ENCODE data around the gene SUCNR1. TPM values are rescaled to one million over a fixed set of nuclear protein-coding genes. Genes with fewer than 3 reads are reported as not detected.
"Not testable (repeated sequence)": the region's sequence is repeated elsewhere in the genome, so short reads cannot be mapped to it uniquely, and the experiment has no call there.

Gene SUCNR1
- total RNA-seq, 2 experiments from 2014 or later, result 0.04 TPM; not detected in 1

DNA sequence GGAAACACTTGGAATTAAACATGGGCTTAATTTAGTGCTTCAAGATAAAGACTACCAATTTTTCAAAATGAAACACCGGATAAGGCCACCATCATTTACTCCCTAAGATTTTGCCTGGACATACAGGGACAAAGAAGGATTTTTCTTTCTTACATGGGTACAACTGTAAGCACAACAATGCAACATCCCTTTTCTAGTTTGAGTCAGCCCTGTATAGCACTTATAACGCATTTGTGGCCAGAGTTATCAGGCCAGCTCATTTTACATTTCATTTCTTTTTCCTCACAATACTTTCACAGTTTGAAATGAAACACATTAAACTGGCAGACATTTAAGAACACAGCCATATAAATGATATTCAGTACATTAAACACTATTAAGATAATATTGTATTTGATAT is 9.8 kb upstream of the SUCNR1 start:
- H3K27me3 Mint-ChIP-seq, result no peaks in the 10 kb centered on the region
- H3K27ac Mint-ChIP-seq, result no peak overlapping the region
- H3K36me3 Mint-ChIP-seq, result no peaks in the 10 kb centered on the region
- DNase-seq, result no peak
- no peak overlapping the region for H3K4me3 Mint-ChIP-seq
- no peaks in the 10 kb centered on the region for H3K9me3 Mint-ChIP-seq
- H3K4me1 Mint-ChIP-seq, result no peaks in the 10 kb centered on the region

DNA sequence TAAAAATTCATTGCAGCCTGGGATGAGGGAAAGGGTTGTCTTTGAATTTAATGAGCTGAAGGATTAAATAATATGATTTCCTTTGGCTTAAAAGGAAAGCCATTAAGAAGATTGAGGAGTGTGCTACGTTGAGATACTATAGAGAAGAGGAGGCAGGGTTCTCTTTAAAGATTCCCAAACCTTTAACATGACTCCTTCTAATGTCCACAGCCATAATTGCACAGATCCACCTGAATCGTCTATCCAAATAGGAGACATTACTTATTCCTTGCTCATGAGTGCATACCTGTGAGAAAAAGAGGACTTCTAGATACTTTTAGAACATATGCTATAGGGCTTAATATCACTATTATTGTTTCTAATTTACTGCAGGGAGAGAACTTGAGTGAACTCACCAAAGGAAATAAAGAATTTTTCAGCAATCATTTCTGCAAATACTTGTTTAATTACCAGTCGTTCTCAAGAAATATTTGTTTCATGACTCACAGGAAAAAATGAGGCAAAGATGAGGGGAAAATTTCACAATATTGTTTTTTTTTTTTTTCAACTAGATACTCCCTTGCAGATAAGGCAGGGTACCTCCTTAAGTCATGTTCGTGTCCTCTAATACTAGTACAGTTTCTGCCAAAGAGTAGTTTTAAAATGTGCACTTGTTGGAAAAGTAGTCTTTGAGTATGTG is 8.9 kb upstream of the SUCNR1 start:
- Mint-ChIP-seq H3K27ac (no peak overlapping the region), H3K27me3 (no peaks in the 10 kb centered on the region)

DNA sequence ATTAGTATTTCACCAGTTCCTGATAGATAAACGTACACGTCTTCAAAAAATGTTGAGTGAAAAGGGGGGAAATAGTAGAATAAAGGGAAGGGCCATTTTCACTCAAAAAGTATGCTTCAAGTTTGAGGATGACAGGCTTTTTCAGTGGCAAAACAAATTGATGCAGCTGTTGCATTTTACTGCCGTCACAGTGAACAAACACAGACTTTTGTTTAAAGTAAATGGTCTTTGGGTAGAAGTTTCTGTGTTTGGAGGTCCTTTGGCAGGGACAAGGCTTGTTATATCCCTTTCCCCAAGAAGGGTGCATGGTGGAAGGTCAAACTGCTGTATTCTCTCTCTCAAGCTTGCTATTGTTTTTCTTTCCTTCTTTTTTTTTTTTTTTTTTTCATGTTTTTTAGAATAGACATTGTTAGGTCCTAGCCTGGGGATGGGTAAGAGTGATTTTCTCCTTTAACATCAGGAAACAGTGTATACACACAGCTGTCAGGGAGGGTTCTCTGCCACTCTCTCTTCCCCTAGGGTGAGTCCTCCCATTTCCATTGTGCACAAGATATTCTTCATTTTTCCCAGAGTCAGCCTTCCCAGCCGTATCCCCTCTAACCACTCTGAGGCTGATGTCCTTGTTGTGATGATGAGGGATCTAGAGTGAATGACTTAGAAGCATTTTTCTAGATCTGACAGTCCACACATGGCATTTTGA is 6.6 kb upstream of the SUCNR1 start:
- Mint-ChIP-seq H3K36me3 (no peaks in the 10 kb centered on the region), H3K27me3 (no peaks in the 10 kb centered on the region), H3K4me1 (peaks cover 6% of the 10 kb centered on the region), H3K4me3 (no peak overlapping the region), H3K9me3 (no peaks in the 10 kb centered on the region), H3K27ac (no peak overlapping the region)
- DNase-seq, result no peak

More for the DNA sequence above, 8.9 kb upstream of the SUCNR1 start:
- Mint-ChIP-seq H3K4me1 (no peaks in the 10 kb centered on the region), H3K9me3 (no peaks in the 10 kb centered on the region), H3K4me3 (no peak overlapping the region), H3K36me3 (no peaks in the 10 kb centered on the region)
- no peak for DNase-seq

- Mint-ChIP-seq H3K27ac (no peak overlapping the region), H3K4me1 (peaks cover 10% of the 10 kb centered on the region), H3K36me3 (no peaks in the 10 kb centered on the region), H3K4me3 (no peak overlapping the region), H3K27me3 (no peaks in the 10 kb centered on the region), H3K9me3 (no peaks in the 10 kb centered on the region)
- DNase-seq, result no peak
Observed at GRCh38 chr3:151867666-151868065, 5.8 kb upstream of the SUCNR1 start.

GRCh38 chr3:151869181-151869580 is 4.3 kb upstream of the SUCNR1 start:
- Mint-ChIP-seq H3K27ac (no peak overlapping the region), H3K4me3 (no peak overlapping the region), H3K36me3 (no peaks in the 10 kb centered on the region), H3K9me3 (no peaks in the 10 kb centered on the region), H3K4me1 (peaks cover 10% of the 10 kb centered on the region), H3K27me3 (no peaks in the 10 kb centered on the region)
- DNase-seq, result no peak

GRCh38 chr3:151871639-151872468 is 1.6 kb upstream of the SUCNR1 start:
- peaks cover 2% of the 10 kb centered on the region for H3K36me3 Mint-ChIP-seq
- peak overlapping the region; percentile 52 for H3K27ac Mint-ChIP-seq
- no peaks in the 10 kb centered on the region for H3K9me3 Mint-ChIP-seq
- H3K4me3 Mint-ChIP-seq, result no peak overlapping the region
- peaks cover 5% of the 10 kb centered on the region for H3K27me3 Mint-ChIP-seq
- peaks cover 15% of the 10 kb centered on the region for H3K4me1 Mint-ChIP-seq
- DNase-seq, result no peak

- not testable (repeated sequence) for H3K9me3 Mint-ChIP-seq, H3K36me3 Mint-ChIP-seq, H3K4me3 Mint-ChIP-seq, H3K27ac Mint-ChIP-seq, H3K27me3 Mint-ChIP-seq, DNase-seq
- peaks cover 15% of the 10 kb centered on the region for H3K4me1 Mint-ChIP-seq
Observed at GRCh38 chr3:151874079-151874478, 636 bp downstream of the SUCNR1 start.

GRCh38 chr3:151875759-151876158 is 2.3 kb downstream of the SUCNR1 start:
- peaks cover 2% of the 10 kb centered on the region for H3K36me3 Mint-ChIP-seq
- peaks cover 5% of the 10 kb centered on the region for H3K27me3 Mint-ChIP-seq
- no peak overlapping the region for H3K4me3 Mint-ChIP-seq
- no peak for DNase-seq
- H3K27ac Mint-ChIP-seq, result no peak overlapping the region
- no peaks in the 10 kb centered on the region for H3K9me3 Mint-ChIP-seq
- peaks cover 20% of the 10 kb centered on the region for H3K4me1 Mint-ChIP-seq

DNA sequence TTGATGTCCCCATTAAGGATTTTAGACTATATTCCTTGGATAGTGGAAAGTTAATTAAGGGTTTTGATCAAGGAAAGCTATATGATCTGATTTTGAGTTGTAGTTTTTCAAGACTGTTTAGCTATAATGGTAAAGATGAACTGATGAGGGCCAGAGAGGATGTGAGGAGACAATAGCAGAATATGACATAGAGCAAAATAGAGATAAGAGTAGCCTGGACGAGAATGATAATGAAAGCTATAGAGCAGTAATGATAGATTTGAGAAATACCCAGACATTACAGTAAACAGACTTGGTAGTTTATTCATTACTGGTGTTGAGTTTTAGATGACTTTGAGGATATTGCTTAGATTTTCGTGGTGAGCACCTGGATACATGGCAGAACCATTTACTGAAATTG is 3.8 kb downstream of the SUCNR1 start:
- H3K4me3 Mint-ChIP-seq, result no peak overlapping the region
- H3K27ac Mint-ChIP-seq, result no peak overlapping the region
- peaks cover 2% of the 10 kb centered on the region for H3K36me3 Mint-ChIP-seq
- peaks cover 5% of the 10 kb centered on the region for H3K27me3 Mint-ChIP-seq
- H3K4me1 Mint-ChIP-seq, result peaks cover 10% of the 10 kb centered on the region
- no peak for DNase-seq
- no peaks in the 10 kb centered on the region for H3K9me3 Mint-ChIP-seq

DNA sequence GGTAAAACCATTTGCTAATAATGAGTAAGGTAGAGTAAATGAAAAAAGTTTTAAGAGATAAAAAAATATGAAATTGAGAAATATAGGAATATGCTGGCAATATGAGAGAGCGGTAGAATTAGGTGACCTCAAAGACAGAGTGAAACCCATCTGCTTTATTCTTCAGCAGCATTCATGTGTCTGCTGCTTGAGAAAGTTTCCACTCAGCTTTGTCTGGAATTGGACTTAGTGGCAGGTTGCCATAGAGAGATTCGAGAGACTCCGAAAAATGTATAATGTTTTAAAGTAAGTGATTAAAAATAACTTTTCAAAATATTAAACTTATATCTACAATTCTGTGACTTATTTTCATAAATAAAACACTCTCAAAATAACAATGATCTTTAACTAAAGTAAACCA is 5.0 kb downstream of the SUCNR1 start:
- Mint-ChIP-seq H3K9me3 (no peaks in the 10 kb centered on the region), H3K36me3 (peaks cover 2% of the 10 kb centered on the region), H3K4me1 (peaks cover 10% of the 10 kb centered on the region), H3K4me3 (no peak overlapping the region), H3K27ac (no peak overlapping the region), H3K27me3 (peaks cover 5% of the 10 kb centered on the region)
- DNase-seq, result no peak

- H3K9me3 Mint-ChIP-seq, result no peaks in the 10 kb centered on the region
- H3K4me1 Mint-ChIP-seq, result peaks cover 10% of the 10 kb centered on the region
- H3K27ac Mint-ChIP-seq, result no peak overlapping the region
- peaks cover 2% of the 10 kb centered on the region for H3K36me3 Mint-ChIP-seq
- H3K4me3 Mint-ChIP-seq, result no peak overlapping the region
- H3K27me3 Mint-ChIP-seq, result peaks cover 5% of the 10 kb centered on the region
- DNase-seq, result no peak
Observed at GRCh38 chr3:151879037-151879436, 5.6 kb downstream of the SUCNR1 start.

DNA sequence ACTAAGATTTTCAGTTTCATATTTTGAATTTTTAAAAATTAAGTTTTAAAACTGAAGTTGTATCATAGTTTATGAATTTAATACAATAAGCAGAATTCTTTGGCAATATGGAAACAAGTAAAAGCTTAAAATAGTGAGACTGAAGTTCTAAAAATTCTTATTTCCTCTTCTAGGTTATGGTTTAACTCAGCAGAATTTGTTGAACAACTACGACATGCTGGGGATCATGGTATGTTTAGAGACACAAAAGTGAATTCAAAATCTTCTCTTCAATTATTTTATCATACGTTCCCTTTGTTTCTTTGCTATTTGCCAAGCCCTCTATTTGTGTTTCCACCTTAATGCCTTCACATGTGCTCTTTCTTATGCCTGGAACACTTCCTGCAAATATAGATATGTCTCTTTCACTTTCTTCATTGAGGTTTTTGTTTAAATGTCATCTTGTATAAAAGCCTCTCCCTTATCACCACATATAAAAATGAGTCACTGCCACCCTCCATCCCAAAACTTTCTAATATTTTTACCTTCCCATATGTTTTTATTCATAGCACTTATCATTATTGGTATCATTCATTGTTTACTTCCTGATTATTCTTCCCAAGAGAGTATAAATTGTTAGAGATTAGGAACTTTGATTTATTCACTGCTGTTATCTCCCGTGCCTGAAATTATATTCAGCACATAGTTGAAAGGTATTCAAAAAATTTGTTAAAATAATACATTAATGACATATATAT is 6.4 kb downstream of the SUCNR1 start:
- Mint-ChIP-seq H3K4me1 (peaks cover 10% of the 10 kb centered on the region), H3K27ac (peak overlapping the region; percentile 44), H3K9me3 (no peaks in the 10 kb centered on the region), H3K27me3 (peaks cover 5% of the 10 kb centered on the region), H3K4me3 (no peak overlapping the region), H3K36me3 (peaks cover 2% of the 10 kb centered on the region)
- DNase-seq, result no peak

DNA sequence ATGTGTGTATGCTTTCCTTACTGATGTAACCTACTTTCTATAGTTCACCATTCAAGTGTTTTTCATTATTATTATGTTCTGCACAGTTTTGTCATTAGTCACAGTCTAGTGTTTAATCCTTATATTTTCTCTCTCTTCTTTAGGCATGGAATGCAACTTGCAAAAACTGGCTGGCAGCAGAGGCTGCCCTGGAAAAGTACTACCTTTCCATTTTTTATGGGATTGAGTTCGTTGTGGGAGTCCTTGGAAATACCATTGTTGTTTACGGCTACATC is 6.9 kb downstream of the SUCNR1 start:
- Mint-ChIP-seq H3K4me1 (peaks cover 10% of the 10 kb centered on the region), H3K9me3 (no peaks in the 10 kb centered on the region), H3K4me3 (no peak overlapping the region), H3K27ac (no peak overlapping the region), H3K36me3 (peaks cover 2% of the 10 kb centered on the region), H3K27me3 (peaks cover 5% of the 10 kb centered on the region)
- no peak for DNase-seq

- Mint-ChIP-seq H3K36me3 (no peaks in the 10 kb centered on the region), H3K4me3 (no peak overlapping the region), H3K27ac (no peak overlapping the region), H3K4me1 (peaks cover 5% of the 10 kb centered on the region), H3K9me3 (no peaks in the 10 kb centered on the region), H3K27me3 (peaks cover 8% of the 10 kb centered on the region)
- DNase-seq, result no peak
Observed at GRCh38 chr3:151881137-151881536, 7.7 kb downstream of the SUCNR1 start.

DNA sequence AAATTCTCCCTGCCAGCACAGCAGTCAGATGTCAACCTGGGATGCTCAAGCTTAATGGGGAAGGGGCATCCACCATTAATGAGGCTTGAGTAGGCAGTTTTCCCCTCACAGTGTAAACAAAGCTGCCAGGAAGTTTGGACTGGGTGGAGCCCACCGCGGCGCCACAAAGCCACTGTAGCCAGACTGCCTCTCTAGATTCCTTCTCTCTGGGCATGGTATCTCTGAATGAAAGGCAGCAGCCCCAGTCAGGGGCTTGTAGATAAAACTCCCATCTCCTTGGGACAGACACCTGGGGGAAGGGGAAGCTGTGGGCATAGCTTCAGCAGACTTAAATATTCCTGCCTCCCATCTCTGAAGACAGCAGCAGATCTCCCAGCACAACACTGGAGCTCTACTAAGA is 12.0 kb downstream of the SUCNR1 start:
- H3K9me3 Mint-ChIP-seq, H3K27ac Mint-ChIP-seq, H3K4me3 Mint-ChIP-seq, H3K4me1 Mint-ChIP-seq, DNase-seq, H3K27me3 Mint-ChIP-seq, H3K36me3 Mint-ChIP-seq: not testable (repeated sequence)

Measured in activated naive CD8-positive, alpha-beta T cell treated with anti-CD3 and anti-CD28 coated beads for 36 hours (primary cell).